HUES6 (cell line): ENCODE data around the gene FLCN.

Experiments
- H3K27ac ChIP-seq: 2 replicates; pipeline ENCODE4 v1.7.0; 2013; ENCODE audit warnings: low read depth, mild to moderate bottlenecking, low read length, inconsistent platforms
- H3K27me3 ChIP-seq: 2 replicates; pipeline ENCODE4 v1.6.1; 2013; ENCODE audit warnings: low read length; ENCODE audit not compliant: control insufficient read depth, insufficient read depth
- H3K36me3 ChIP-seq: 2 replicates; pipeline ENCODE4 v1.6.1; 2013; ENCODE audit warnings: low read length; ENCODE audit not compliant: control insufficient read depth, insufficient read depth
- H3K4me1 ChIP-seq: 2 replicates; pipeline ENCODE4 v1.6.1; 2013; ENCODE audit warnings: low read length; ENCODE audit not compliant: control insufficient read depth, insufficient read depth
- H3K4me3 ChIP-seq: 2 replicates; pipeline ENCODE4 v1.5.1; 2013; ENCODE audit warnings: low read depth, low read length
- H3K9ac ChIP-seq: one replicate; pipeline ENCODE4 v1.6.1; 2013; ENCODE audit warnings: mild to moderate bottlenecking, low read length
- H3K9me3 ChIP-seq: 2 replicates; pipeline ENCODE4 v1.6.1; 2013; ENCODE audit warnings: low read depth, low read length; ENCODE audit not compliant: control insufficient read depth, insufficient read depth

The FLCN gene

GRCh38 chr17:17175340-17175739 lies 61.6 kb downstream of the FLCN start:
- no peak overlapping the region for H3K27ac ChIP-seq
- no peaks in the 10 kb centered on the region for H3K9me3 ChIP-seq
- H3K27me3 ChIP-seq: no peaks in the 10 kb centered on the region
- no peak overlapping the region for H3K9ac ChIP-seq
- peaks cover 78% of the 10 kb centered on the region for H3K36me3 ChIP-seq
- H3K4me1 ChIP-seq: peaks cover 14% of the 10 kb centered on the region; the same call in 1 of the 2 replicates
- H3K4me3 ChIP-seq: no peak overlapping the region

GRCh38 chr17:17173921-17174320 lies 63.0 kb downstream of the FLCN start:
- Histone ChIP-seq H3K9me3 (no peaks in the 10 kb centered on the region), H3K9ac (no peak overlapping the region), H3K36me3 (peaks cover 70% of the 10 kb centered on the region), H3K27me3 (no peaks in the 10 kb centered on the region), H3K4me3 (no peak overlapping the region), H3K4me1 (peaks cover 14% of the 10 kb centered on the region; the same call in 1 of the 2 replicates), H3K27ac (no peak overlapping the region)

DNA sequence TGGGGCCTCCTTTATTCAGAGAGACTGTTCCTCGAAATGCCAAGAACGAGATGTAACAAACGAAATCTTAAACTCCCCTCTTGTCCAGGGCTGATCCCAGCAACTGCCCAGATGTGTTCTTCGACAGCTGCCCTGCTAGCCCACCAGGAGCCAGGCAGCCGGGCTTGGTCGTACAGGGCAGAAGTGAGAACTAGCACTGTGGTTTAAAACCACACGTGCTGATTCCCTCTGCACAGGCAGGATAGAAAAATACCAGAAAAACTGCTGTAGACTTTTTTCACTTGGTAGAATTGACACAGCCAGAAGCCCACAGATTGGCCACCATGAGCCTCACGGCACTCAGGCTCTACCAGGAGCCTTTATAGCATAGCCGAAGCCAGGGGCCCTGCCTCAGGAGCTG lies 64.0 kb downstream of the FLCN start:
- H3K9ac ChIP-seq: no peak overlapping the region
- H3K4me1 ChIP-seq: peaks cover 14% of the 10 kb centered on the region; the same call in 1 of the 2 replicates
- peaks cover 70% of the 10 kb centered on the region for H3K36me3 ChIP-seq
- H3K4me3 ChIP-seq: no peak overlapping the region
- H3K27me3 ChIP-seq: no peaks in the 10 kb centered on the region
- H3K27ac ChIP-seq: no peak overlapping the region; the same call in 1 of the 2 replicates
- no peaks in the 10 kb centered on the region for H3K9me3 ChIP-seq

- H3K27ac ChIP-seq: no peak overlapping the region
- no peaks in the 10 kb centered on the region for H3K27me3 ChIP-seq
- H3K4me1 ChIP-seq: peaks cover 14% of the 10 kb centered on the region; the same call in 1 of the 2 replicates
- H3K9ac ChIP-seq: peak overlapping the region; percentile 29
- no peak overlapping the region for H3K4me3 ChIP-seq
- H3K9me3 ChIP-seq: no peaks in the 10 kb centered on the region
- peaks cover 71% of the 10 kb centered on the region for H3K36me3 ChIP-seq
Measured at GRCh38 chr17:17172001-17172939, 64.7 kb downstream of the FLCN start.

DNA sequence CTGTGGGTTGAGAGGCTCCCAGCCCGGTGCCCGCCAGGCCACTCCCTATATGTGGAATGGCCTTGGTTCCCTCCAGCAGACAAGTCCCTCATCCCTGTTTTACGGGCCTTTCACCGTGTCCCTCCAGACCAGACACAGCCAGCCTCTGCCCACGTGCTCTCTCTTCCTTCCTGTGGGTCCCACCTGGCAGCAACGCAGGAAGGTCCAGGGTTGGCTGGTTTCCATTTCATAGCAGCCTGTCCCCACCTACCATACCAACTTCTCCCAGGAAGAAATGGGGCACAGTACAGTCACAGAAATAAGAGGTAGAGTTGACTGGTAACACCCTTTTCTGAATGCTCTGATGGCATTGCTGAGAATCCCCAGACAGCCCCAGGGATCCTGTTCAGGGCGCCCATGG lies 65.8 kb downstream of the FLCN start:
- peaks cover 71% of the 10 kb centered on the region for H3K36me3 ChIP-seq
- no peak overlapping the region for H3K27ac ChIP-seq
- H3K9ac ChIP-seq: no peak overlapping the region

DNA sequence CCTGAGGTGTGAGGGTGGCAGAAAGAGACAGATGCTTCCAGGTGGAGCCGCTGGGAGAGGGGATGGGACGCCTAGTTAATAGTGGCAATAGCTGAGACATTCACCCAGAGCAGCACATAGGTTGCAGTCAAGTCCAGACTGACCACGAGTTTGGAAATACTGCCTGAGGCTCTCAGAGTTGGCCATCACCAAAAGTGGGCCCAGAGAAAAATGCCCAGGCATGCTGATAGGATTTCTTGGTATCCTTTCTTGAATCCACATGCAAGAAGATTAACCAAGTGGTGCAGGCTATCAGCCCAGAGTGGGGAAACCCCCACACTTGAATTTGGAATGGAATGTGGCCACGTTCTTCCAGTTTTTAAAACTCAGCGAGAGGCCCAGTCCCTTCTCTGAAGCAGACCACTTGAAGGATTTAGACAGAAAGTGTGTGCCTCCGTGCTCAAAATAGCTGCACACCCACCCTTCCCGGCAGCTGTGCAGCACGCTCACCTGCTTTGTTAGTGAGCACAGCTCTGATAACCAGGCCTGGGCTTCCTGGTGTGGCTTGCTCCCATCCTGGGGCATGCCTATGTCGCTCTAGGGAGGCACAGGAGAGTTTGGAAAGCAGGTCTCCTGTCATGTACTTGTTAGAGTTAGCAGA lies 66.5 kb downstream of the FLCN start:
- H3K27me3 ChIP-seq: no peaks in the 10 kb centered on the region

More for the DNA sequence above, 65.8 kb downstream of the FLCN start:
- Histone ChIP-seq H3K4me3 (no peak overlapping the region), H3K9me3 (no peaks in the 10 kb centered on the region), H3K27me3 (no peaks in the 10 kb centered on the region), H3K4me1 (peaks cover 14% of the 10 kb centered on the region; the same call in 1 of the 2 replicates)

GRCh38 chr17:17169396-17169795 lies 67.6 kb downstream of the FLCN start:
- Histone ChIP-seq H3K9ac (no peak overlapping the region), H3K9me3 (no peaks in the 10 kb centered on the region), H3K27ac (no peak overlapping the region), H3K27me3 (no peaks in the 10 kb centered on the region), H3K4me1 (peaks cover 14% of the 10 kb centered on the region; the same call in 1 of the 2 replicates), H3K36me3 (peaks cover 73% of the 10 kb centered on the region), H3K4me3 (no peak overlapping the region)

More for the DNA sequence above, 66.5 kb downstream of the FLCN start:
- H3K4me3 ChIP-seq: no peak overlapping the region
- no peak overlapping the region; the same call in 1 of the 2 replicates for H3K27ac ChIP-seq
- H3K36me3 ChIP-seq: peaks cover 71% of the 10 kb centered on the region
- H3K9me3 ChIP-seq: no peaks in the 10 kb centered on the region
- peaks cover 14% of the 10 kb centered on the region; the same call in 1 of the 2 replicates for H3K4me1 ChIP-seq
- no peak overlapping the region for H3K9ac ChIP-seq

GRCh38 chr17:17168401-17168800 lies 68.6 kb downstream of the FLCN start:
- peaks cover 74% of the 10 kb centered on the region for H3K36me3 ChIP-seq
- no peaks in the 10 kb centered on the region for H3K9me3 ChIP-seq
- H3K9ac ChIP-seq: no peak overlapping the region
- no peak overlapping the region for H3K4me3 ChIP-seq
- 0 out of 2 replicates have a peak overlapping the region, but pooled peaks have one; percentile 14 for H3K27ac ChIP-seq
- H3K27me3 ChIP-seq: no peaks in the 10 kb centered on the region
- H3K4me1 ChIP-seq: peaks cover 14% of the 10 kb centered on the region; the same call in 1 of the 2 replicates

- no peak overlapping the region for H3K9ac ChIP-seq
- no peak overlapping the region for H3K4me3 ChIP-seq
- peaks cover 14% of the 10 kb centered on the region; the same call in 1 of the 2 replicates for H3K4me1 ChIP-seq
- no peaks in the 10 kb centered on the region for H3K27me3 ChIP-seq
- no peaks in the 10 kb centered on the region for H3K9me3 ChIP-seq
- 0 out of 2 replicates have a peak overlapping the region, but pooled peaks have one; percentile 14 for H3K27ac ChIP-seq
- peaks cover 75% of the 10 kb centered on the region for H3K36me3 ChIP-seq
Measured at GRCh38 chr17:17167986-17168385, 69.0 kb downstream of the FLCN start.

GRCh38 chr17:17167356-17167755 lies 69.6 kb downstream of the FLCN start:
- no peaks in the 10 kb centered on the region for H3K27me3 ChIP-seq
- no peak overlapping the region for H3K4me3 ChIP-seq
- H3K4me1 ChIP-seq: peaks cover 9% of the 10 kb centered on the region; the same call in 1 of the 2 replicates
- no peak overlapping the region for H3K9ac ChIP-seq
- no peak overlapping the region for H3K27ac ChIP-seq
- H3K36me3 ChIP-seq: peaks cover 74% of the 10 kb centered on the region
- H3K9me3 ChIP-seq: no peaks in the 10 kb centered on the region
